ENCODE measurements around the gene USP48. TPM values are rescaled to one million over a fixed set of nuclear protein-coding genes. Genes with fewer than 3 reads are reported as not detected.

The USP48 gene
- total and polyA plus RNA-seq, 2 of the 13 experiments (the other 11 are each of a cell fraction or from before 2014, with no cell fraction given): 30.4 to 30.7 TPM

- no peaks in the 10 kb centered on the region for H3K79me2 ChIP-seq (ENCODE audit: insufficient read depth, low read length)
- H4K20me1 ChIP-seq (ENCODE audit: insufficient read depth, low read length): peaks cover 3% of the 10 kb centered on the region; the same call in 1 of the 2 replicates
- no TSS peak for BruUV-seq (replicated peaks)
- no peak overlapping the region for H3K27ac ChIP-seq (ENCODE audit: extremely low read length, insufficient read depth, low read length)
- H3K4me2 ChIP-seq (ENCODE audit: low read depth, low read length): no peak overlapping the region
- peaks cover 7 to 20% of the 10 kb centered on the region in 2 experiments for H3K36me3 ChIP-seq (replicated peaks in 1 of 2; ENCODE audit: control insufficient read depth in 1 of 2, insufficient read depth in 2 of 2, low read length in 2 of 2)
- ChIA-PET POLR2A (no interaction called here), CTCF (ENCODE audit: low intra/inter-chr PET ratio, low total read pairs) (no interaction called here)
- no peak overlapping the region for H3K9ac ChIP-seq (ENCODE audit: insufficient read depth, low read depth, low read length)
- FAIRE-seq: no peak
- in situ Hi-C loops (cut with HindIII; ENCODE audit: extremely low pct_ligation_motif_present, low pct_unique_long_range_greater_than_20kb): no loop called here
- ATAC-seq: no peak
- H3K9me3 ChIP-seq (ENCODE audit: low read length): no peaks in the 10 kb centered on the region
- H3K27me3 ChIP-seq (ENCODE audit: control insufficient read depth in 1 of 2, insufficient read depth in 2 of 2, low read length in 2 of 2): no peaks in the 10 kb centered on the region
- peaks cover 11% of the 10 kb centered on the region; the same call in 1 of the 2 replicates for H3K4me1 ChIP-seq (ENCODE audit: insufficient read depth, low read length)
- no peak overlapping the region for H3K4me3 ChIP-seq (replicated peaks in 1 of 3; ENCODE audit: insufficient read depth in 1 of 3, low read depth in 2 of 3, low read length in 3 of 3)
- no peak for DNase-seq (ENCODE audit: low spot score)
- H2AFZ ChIP-seq (ENCODE audit: low read length): no peak overlapping the region
- 92% methylated on average over 16 of the region's 24 CpGs for WGBS (ENCODE audit: low lambda C conversion rate)
- TF ChIP-seq ZNF678 (CRISPR knock-in tag; IDR thresholded peaks at IDR 0.05): no peak
- no peak for TF ChIP-seq ZNF264 (CRISPR knock-in tag; IDR thresholded peaks at IDR 0.05)
- no peak for TF ChIP-seq HCFC1 (IDR thresholded peaks at IDR 0.05; ENCODE audit: low read depth, low read length)
- TF ChIP-seq ZBTB43 (CRISPR knock-in tag; conservative IDR thresholded peaks at IDR 0.05): no peak
- TF ChIP-seq FIP1L1 (IDR thresholded peaks at IDR 0.05; ENCODE audit: borderline replicate concordance, insufficient read depth, low read depth, low read length): no peak
- intact Hi-C loops (cut with micrococcal nuclease; ENCODE audit: unreplicated experiment): no loop called here
Observed at GRCh38 chr1:21639594-21640041, 143.3 kb downstream of the USP48 start.

GRCh38 chr1:21638531-21639341 is 144.2 kb downstream of the USP48 start:
- peak; percentile 62 for DNase-seq (ENCODE audit: low spot score)
- peak; percentile 19; the same call in 2 of the 3 replicates for ATAC-seq
- H3K9me3 ChIP-seq (ENCODE audit: low read length): no peaks in the 10 kb centered on the region
- no peaks in the 10 kb centered on the region for H3K27me3 ChIP-seq (ENCODE audit: control insufficient read depth in 1 of 2, insufficient read depth in 2 of 2, low read length in 2 of 2)
- no peak overlapping the region for H3K4me3 ChIP-seq (replicated peaks in 1 of 3; ENCODE audit: insufficient read depth in 1 of 3, low read depth in 2 of 3, low read length in 3 of 3)
- peaks cover 7 to 18% of the 10 kb centered on the region in 2 experiments for H3K36me3 ChIP-seq (replicated peaks in 1 of 2; ENCODE audit: control insufficient read depth in 1 of 2, insufficient read depth in 2 of 2, low read length in 2 of 2)
- no TSS peak for BruUV-seq (replicated peaks)
- intact Hi-C loops (cut with micrococcal nuclease; ENCODE audit: unreplicated experiment): no loop called here
- in situ Hi-C loops (cut with HindIII; ENCODE audit: extremely low pct_ligation_motif_present, low pct_unique_long_range_greater_than_20kb): no loop called here
- 54% methylated on average over 6 of the region's 10 CpGs for WGBS (ENCODE audit: low lambda C conversion rate)
- CTCF ChIA-PET (ENCODE audit: low intra/inter-chr PET ratio, low total read pairs): no interaction called here
- no peak overlapping the region for H3K9ac ChIP-seq (ENCODE audit: insufficient read depth, low read depth, low read length)
- no peak for FAIRE-seq
- H2AFZ ChIP-seq (ENCODE audit: low read length): no peak overlapping the region
- peaks cover 3% of the 10 kb centered on the region; the same call in 1 of the 2 replicates for H4K20me1 ChIP-seq (ENCODE audit: insufficient read depth, low read length)
- peaks cover 11% of the 10 kb centered on the region; the same call in 1 of the 2 replicates for H3K4me1 ChIP-seq (ENCODE audit: insufficient read depth, low read length)
- POLR2A ChIA-PET: no interaction called here
- H3K79me2 ChIP-seq (ENCODE audit: insufficient read depth, low read length): no peaks in the 10 kb centered on the region
- no peak overlapping the region for H3K27ac ChIP-seq (ENCODE audit: extremely low read length, insufficient read depth, low read length)
- H3K4me2 ChIP-seq (ENCODE audit: low read depth, low read length): no peak overlapping the region
- TF ChIP-seq FOSL2 (CRISPR knock-in tag; IDR thresholded peaks at IDR 0.05) (peak; percentile 89), ARID5B (CRISPR knock-in tag; IDR thresholded peaks at IDR 0.05) (no peak), NFE2L2 (IDR thresholded peaks at IDR 0.05; ENCODE audit: low read length) (peak; percentile 53; the same call in 1 of the 2 replicates), SKIL (CRISPR knock-in tag; IDR thresholded peaks at IDR 0.05; ENCODE audit: borderline replicate concordance) (no peak), MYNN (CRISPR knock-in tag; IDR thresholded peaks at IDR 0.05; ENCODE audit: low read depth) (no peak)
